NCI-H2107 treated with DMSO at 0.1 percent for 48 hours (cell line): ENCODE results near the gene MFSD12.
A peak's percentile ranks its signal among the peaks of the same experiment; 100 is the strongest.

Source experiments
- DNase-seq: peaks from one replicate; lab custom pipeline; 2025; ENCODE audit not compliant: unreplicated experiment; lab: John Stamatoyannopoulos, UW

MFSD12 gene

DNA sequence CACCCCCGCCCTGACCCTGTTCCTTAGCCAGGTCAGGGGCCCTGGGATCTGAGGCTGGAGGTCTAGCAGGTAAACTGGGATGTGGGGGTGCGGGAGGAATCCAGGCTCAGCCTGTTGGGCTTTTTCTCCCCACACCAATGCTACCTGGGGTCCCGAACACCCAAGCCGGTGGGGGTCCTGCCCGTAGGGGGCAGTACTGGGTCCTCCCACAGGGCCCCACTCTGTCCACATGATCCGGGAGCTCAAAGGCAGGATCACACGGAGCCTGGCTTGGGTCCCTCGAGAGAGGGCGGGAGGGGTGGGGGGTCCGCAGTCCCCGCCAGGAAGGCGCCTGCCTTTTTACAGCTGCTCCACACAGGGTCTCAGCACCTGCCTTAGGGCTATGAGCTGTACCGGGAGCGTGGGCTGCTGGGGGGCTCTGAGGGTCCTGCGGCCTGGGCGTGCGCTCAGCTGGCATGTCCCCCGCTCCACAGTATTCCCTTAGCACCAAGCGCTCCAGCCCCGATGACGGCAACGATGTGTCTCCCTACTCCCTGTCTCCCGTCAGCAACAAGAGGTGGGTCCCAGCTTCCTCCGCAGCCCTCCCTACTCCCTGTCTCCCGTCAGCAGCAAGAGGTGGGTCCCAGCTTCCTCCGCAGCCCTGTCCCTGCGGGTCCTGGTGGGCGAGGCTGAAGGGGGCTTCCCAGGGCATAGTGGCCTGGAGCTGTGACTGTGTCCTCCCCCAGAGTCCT is 30.7 kb downstream of the MFSD12 start:
- no peak for DNase-seq

DNA sequence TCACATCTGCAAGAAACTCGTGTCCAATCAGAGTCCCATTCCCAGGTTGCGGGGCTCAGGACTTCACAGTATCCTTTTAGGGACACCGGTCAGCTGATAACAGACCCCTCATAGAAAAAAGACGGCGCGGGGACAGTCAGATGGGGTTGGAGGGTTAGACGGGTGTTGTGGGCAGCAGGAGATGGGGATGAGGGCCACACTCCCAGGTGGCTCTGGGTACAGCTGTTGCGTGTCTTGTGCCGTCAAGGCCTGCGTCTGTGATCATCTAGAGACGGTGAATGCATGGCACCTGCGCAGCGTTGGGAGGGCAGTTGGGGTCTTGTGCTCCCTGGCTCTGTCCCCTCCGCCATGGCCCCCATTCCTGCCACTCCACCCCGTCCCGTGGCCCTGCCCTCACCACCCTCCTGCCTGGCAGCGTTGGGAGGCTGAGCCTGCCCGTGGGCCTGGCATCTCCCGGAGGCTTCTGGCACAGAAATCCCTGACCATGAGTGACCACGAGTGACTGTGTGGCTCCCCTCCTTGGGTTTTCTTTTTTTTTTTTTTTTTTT is 32.4 kb downstream of the MFSD12 start:
- no peak for DNase-seq

GRCh38 chr19:3524078-3524842 is 33.1 kb downstream of the MFSD12 start:
- DNase-seq = no peak

DNA sequence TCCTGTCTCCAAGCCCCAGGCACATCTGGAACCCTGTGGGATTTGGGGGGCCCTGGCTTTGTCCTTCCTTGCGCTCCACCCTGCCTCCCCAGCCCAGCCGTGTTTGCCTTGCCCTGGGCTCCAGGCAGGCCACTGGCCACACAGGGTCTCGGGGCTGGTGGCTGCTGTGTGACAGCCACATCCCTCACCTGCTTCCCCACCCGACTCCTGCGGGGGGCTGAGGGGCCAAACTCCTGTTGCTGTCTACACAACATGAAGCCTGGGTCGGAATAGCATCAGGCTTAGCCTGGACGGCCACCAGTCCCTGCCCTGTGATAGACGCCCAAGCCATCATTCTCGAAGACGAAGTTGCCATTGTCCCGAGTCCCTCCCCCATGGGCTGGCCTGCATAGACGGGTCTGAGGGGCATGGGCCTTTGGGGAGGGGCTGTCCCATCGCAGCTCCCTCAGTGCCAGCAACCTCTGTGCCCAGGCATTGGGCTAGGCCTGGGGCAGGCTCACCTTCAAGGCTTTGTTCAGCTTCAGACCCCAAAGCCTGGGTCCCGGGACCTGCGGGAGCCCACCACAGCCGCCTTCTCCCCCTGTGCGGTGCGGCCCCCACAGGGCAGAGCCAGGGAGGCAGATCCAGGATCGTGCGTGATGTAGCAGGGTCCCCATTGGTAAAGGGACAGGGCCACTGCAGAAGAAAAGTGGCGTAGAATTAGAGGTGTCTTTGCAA is 33.9 kb downstream of the MFSD12 start:
- DNase-seq = no peak

- no peak for DNase-seq
Measured at GRCh38 chr19:3522421-3523360, 34.7 kb downstream of the MFSD12 start.

DNA sequence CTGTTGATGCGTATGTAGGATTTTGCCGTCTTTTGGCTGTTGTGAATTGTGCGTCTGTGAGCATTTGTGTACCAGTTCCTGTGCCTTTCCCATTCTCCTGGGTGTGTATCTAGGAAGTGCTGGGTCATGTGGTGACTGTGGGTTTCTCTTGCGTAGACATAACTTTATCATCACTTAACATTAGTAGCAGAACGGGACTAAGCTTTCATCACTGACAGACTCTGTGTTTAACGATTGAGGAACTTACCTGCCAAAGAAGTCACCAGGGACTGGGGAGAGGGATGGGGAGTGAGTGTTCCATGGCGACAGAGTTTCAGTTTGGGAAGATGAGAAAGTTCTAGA is 36.3 kb downstream of the MFSD12 start:
- DNase-seq = no peak

- DNase-seq = peak; percentile 54
Measured at GRCh38 chr19:3520166-3521103, 37.0 kb downstream of the MFSD12 start.

DNA sequence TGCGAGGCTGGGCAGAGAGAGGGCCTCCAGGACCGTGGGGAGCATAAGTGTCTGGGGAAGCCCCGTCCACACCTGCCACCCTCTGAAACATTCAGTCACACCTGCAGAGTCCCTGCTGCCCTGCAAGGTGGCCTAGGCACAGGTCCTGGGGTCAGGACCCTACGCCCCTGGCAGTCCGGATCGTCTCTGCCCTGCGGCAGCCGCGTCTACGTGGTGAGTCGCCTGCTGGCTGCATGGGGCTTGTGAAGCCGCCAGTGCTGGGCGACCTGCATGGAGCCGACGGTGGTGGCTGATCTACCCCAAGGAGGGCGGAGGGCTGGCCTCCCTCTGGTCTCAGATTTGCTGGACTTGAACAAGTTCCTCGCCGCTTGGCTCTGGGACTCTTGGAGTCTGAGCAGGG is 38.3 kb downstream of the MFSD12 start:
- DNase-seq = no peak

DNA sequence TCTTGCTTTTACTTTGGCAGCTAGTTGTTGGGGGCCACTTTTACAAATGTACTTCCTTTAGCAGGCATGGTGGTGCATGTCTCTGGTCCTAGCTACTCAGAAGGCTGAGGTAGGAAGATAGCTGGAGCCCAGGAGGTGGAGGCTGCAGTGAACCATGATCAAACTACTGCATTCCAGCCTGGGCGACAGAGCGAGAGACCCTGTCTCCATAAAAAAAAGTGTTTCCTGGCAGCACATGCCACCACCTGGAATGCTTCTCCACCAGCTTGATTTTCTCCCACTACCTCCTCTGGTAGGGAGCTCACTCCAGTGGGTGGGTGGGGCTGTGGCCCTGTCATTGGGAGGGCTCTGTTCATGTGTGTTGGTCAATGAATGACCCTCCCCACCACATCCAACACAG is 38.7 kb downstream of the MFSD12 start:
- DNase-seq = no peak

DNA sequence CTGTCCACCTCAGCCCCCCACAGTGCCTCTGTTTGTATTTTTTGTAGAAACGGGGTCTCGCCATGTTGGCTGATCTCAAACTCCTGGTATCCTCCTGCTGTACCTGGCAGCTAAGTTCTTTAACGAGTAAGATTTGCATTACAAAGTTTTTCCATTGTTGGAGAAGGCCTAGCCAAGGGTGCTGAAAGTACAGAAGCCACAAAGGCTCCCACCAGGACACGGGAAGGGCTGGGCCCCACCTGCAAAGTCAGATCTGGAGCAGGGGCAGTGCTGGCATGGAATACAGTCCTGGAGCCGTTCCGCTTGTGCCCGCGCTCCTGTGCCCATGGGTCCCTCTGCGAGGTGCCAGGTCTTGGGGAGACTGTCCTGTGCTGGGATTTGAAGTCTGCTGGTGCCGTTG is 39.1 kb downstream of the MFSD12 start:
- DNase-seq = no peak

GRCh38 chr19:3517638-3518037 is 39.7 kb downstream of the MFSD12 start:
- no peak for DNase-seq

DNA sequence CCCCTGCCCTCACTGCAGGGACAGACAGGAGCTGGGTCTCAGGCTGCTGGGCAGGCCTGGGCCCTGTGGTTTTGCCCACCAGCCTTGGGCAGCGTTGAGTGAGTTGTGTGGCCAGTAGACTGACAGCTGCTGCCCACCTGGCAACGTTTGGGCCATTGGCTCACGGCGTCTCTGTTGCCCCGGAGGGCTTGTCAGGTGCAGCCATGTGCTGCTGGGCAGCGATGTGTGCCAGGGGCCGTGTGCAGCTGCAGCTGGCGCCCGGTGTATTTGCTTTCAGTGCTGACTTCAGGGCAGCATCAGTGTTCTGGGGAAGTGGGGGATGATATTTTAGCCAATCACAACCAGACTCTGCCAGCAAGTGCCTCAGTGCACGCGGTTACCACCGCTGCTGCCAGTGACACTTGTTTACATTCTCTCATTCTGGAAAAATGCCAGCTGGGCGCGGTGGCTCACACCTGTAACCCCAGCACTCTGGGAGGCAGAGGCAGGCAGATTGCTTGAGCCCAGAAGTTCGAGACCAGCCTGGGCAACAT is 40.6 kb downstream of the MFSD12 start:
- peak; percentile 72 for DNase-seq

DNA sequence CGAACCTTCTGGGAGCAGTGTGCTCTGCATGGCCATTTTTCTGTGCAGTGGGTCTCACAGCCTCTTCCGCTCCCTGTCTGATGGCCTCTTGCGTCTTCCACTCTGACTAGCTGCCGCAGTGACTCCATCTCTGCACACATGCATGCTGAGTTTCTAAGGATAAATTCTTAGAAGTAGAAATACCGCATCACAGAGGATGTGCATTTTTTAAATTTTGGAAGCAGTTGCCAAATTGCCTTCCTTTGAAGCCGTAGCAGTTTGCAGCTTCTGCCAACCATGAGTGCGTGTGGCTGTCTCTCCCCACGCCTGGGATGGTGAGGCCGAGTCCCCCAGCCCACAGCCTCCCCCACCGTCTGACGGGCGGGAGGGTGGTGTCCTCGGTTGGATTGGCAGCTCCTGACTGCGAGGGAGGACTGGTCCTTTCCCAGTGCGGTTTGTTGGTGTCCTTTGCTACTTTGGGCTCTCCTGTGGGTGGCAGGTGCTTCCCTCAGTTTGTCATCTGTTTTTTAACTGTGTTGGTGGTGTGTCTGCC is 41.4 kb downstream of the MFSD12 start:
- no peak for DNase-seq

GRCh38 chr19:3514930-3515329 is 42.5 kb downstream of the MFSD12 start:
- no peak for DNase-seq

GRCh38 chr19:3513229-3514140 is 43.9 kb downstream of the MFSD12 start:
- DNase-seq = no peak

GRCh38 chr19:3512562-3513228 is 44.7 kb downstream of the MFSD12 start:
- DNase-seq = no peak

DNA sequence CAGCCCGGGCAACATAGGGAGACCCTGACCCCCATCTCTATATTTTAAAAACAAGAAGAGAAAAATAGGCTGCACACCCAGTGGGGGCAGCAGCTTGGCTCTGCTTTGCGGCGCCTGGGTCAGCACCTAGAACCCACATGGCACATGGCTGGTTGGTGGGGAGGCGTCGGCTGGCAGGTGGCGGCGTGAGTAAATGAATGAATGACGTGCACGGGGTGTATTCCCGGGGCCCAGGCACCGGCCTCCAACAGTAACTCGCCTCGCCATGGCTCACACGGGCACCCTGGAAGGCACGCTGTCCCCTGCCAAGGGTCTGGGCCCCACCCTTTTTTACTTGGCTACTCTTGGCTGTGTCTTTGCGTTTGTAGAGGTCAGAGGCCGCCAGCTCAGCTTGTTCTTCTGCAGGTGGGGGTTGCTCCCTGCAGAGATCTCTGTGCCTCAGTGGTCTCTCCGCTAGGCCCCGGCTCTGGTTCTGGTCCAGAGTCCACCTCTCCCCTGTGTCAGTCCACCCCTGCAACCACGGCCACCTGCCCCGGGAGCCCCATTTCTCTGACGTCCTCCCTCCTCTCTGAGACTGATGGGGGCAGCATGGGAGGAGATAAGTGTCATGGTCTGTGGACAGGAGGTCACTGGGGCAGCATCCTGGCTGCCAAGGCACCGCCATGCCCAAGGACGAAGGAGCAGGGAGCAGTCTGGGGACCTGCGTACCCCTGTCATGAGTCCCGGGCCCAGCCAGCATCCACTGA is 45.7 kb downstream of the MFSD12 start:
- DNase-seq = no peak
